HFFc6 (cell line): ENCODE measurements around the gene LCA5L. TPM values are rescaled to one million over a fixed set of nuclear protein-coding genes. Genes with fewer than 3 reads are reported as not detected.
A peak's percentile ranks its signal among the peaks of the same experiment; 100 is the strongest.

Experiments used
- DNase-seq: peaks from one replicate; pipeline ENCODE4 v3.0.0-alpha.2; 2018
- H3K27ac Mint-ChIP-seq: 2 replicates; pipeline ENCODE4 v1.8.0; 2020; ENCODE audit warnings: mild to moderate bottlenecking, mixed read lengths
- H3K27me3 Mint-ChIP-seq: 2 replicates; pipeline ENCODE4 v1.8.0; 2021; ENCODE audit warnings: mild to moderate bottlenecking, moderate library complexity, mixed read lengths; ENCODE audit not compliant: insufficient read depth
- H3K36me3 Mint-ChIP-seq: 2 replicates; pipeline ENCODE4 v1.8.0; 2021; ENCODE audit warnings: low read depth, mixed read lengths
- H3K4me1 Mint-ChIP-seq: 2 replicates; pipeline ENCODE4 v1.8.0; 2020; ENCODE audit warnings: low read depth, mixed read lengths
- H3K4me3 Mint-ChIP-seq: 2 replicates; pipeline ENCODE4 v1.8.0; 2020; ENCODE audit warnings: mild to moderate bottlenecking, moderate library complexity, mixed read lengths
- H3K9me3 Mint-ChIP-seq: 2 replicates; pipeline ENCODE4 v1.8.0; 2020; ENCODE audit warnings: mild to moderate bottlenecking, mixed read lengths
- long read RNA-seq: library from polyadenylated mRNA; unstranded; transcript quantifications from one replicate; pipeline ENCODE4 v2.0.0, GENCODE V29; 2019
- total RNA-seq, 6 experiments: library from RNA; stranded (reverse); fragmentation: NEBNext Ultra II Directional; extraction: Animal tissue kit (Norgen Biotek cat#: 25700); gene quantifications; 2 replicates in 1 of 6; 3 replicates in 5 of 6; pipeline ENCODE4 v1.2.3, GENCODE V29; 2021
- TF ChIP-seq, protein P1 (sequence below): fragments of 200-600 bp; sonication (generic); IDR thresholded peaks from 2 replicates; pipeline ENCODE4 v1.5.0; 2021; ENCODE audit warnings: antibody characterized with exemption, mild to moderate bottlenecking

LCA5L gene
- 1 to 10 TPM in 2 of 6 experiments, under 1 TPM in 4; 0.73 to 1.4 (median 0.86) TPM for total RNA-seq
- long read RNA-seq, partial matches to known transcripts = 0 of 3 reads
- long read RNA-seq, other reads (novel, unspliced or antisense) = 2 of 3 reads

DNA sequence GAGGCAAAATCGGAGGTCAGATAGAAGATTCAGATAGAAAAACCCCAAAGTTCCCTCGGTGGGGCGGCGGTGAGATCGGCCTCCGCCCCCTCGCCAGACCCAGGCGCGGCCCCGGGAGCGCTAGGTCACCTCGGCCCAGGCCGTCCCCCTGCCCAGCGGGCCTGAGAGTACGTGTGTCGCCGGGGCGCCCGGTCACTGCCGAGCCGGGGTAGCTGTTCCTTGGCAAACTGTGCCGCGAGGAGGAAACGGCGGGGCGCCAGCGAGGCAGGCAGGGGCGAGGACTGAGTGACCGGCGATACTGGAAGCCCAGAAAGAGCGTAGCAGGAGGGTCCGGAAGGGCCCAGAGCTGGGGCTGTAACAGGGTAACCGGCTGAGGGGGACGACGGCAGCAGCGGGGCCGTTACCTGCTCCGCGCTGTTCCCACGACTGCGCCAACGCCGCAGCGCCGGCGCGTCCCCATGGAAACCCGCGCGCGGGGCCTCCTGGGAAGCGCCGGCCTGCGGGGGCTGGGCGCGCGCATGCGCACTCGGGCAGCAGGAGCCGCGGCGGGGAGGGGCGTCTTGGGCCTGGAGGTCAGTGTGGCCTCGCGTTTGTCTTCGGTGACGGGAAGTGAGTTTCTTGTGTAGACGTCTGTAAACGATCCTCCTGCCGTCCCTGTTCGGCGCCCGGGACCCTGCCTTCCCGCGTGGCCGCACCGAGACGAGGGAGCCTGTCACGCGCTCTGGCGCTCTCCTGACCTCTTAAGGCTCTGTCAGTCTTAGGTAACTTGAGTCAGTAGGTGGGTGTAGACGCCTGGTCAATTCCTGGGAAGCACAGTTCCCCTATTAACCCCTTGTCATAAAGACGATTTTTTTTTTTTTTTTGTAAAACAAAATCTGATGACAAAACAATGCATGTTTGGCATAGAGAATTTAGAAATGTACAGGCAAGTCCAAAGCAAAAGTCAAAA, at the start of gene LCA5L:
Gene LCA5L, minus strand, starts transcription at position 458 of the 949 bp plus-strand sequence. CDS start 17,285 bp downstream, outside the sequence.
- Mint-ChIP-seq H3K27me3 (peaks cover 5% of the 10 kb centered on the region), H3K27ac (peak within 1 kb of the TSS; percentile 94), H3K9me3 (no peaks in the 10 kb centered on the region), H3K4me1 (peaks cover 16% of the 10 kb centered on the region), H3K36me3 (no peaks in the 10 kb centered on the region), H3K4me3 (peak within 1 kb of the TSS; percentile 94)
- peak; percentile 82 for DNase-seq
- TF ChIP-seq, protein P1, sequence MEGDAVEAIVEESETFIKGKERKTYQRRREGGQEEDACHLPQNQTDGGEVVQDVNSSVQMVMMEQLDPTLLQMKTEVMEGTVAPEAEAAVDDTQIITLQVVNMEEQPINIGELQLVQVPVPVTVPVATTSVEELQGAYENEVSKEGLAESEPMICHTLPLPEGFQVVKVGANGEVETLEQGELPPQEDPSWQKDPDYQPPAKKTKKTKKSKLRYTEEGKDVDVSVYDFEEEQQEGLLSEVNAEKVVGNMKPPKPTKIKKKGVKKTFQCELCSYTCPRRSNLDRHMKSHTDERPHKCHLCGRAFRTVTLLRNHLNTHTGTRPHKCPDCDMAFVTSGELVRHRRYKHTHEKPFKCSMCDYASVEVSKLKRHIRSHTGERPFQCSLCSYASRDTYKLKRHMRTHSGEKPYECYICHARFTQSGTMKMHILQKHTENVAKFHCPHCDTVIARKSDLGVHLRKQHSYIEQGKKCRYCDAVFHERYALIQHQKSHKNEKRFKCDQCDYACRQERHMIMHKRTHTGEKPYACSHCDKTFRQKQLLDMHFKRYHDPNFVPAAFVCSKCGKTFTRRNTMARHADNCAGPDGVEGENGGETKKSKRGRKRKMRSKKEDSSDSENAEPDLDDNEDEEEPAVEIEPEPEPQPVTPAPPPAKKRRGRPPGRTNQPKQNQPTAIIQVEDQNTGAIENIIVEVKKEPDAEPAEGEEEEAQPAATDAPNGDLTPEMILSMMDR = peak; percentile 42

DNA sequence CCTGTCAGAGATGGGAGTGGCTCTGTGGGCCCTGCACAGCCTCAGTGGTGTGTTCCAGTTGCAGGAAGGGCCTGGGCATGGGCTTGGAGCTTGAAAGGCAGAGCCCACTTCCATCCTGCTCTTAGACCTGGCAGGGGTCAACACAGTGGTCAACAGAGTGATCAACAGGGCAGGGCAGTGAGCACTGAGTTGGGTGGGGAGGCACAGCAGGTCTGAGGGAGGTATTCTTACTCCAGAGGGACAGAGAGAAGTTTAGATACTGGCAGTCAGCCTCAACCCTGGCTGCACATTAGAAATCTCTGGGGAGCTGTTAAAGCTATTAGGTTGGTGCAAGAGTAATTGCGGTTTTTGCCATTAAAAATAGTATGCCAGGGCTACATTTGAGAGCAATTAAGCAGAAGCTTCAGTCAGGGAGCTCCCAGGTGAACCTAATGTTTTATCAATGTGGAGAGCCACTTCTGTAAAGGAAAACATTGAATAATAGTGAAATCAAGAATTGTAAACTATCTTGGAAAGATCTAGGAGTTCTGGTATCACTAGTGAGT, 43.9 kb upstream of the LCA5L start:
- TF ChIP-seq, protein P1 = no peak
- peaks cover 10% of the 10 kb centered on the region; the same call in 1 of the 2 replicates for H3K27me3 Mint-ChIP-seq
- DNase-seq = no peak
- H3K27ac Mint-ChIP-seq = no peak overlapping the region
- peaks cover 6% of the 10 kb centered on the region; the same call in 1 of the 2 replicates for H3K9me3 Mint-ChIP-seq
- H3K36me3 Mint-ChIP-seq = no peaks in the 10 kb centered on the region
- no peak overlapping the region for H3K4me3 Mint-ChIP-seq
- peaks cover 4% of the 10 kb centered on the region; the same call in 1 of the 2 replicates for H3K4me1 Mint-ChIP-seq

DNA sequence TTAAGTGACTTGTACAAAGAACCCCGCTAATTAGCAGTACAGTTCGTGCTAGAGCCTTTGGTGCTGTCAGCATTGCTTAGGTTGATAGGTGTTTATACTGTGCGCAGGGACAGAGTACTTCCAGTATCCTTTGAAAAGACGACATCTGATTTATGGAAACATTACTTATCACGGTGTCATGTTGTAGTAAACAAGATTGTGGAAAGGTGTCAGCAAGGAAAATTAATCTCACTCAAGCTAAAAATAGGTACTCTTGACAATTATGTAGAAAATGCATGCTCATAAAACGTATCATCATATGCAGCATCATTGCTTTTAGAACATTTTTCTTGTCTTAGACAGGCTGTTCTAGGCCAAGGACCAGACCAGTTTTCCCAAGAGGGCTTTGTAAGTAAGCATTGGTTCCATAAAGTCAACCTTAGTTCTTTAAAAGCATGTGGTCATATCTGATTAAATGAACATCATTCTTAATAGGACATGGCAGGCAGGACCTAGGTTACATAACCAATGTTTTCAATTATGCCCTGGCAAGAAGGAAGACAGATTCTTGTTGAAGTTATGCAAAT, 39.2 kb upstream of the LCA5L start:
- no peak overlapping the region for H3K4me3 Mint-ChIP-seq
- TF ChIP-seq, protein P1 = no peak
- no peak overlapping the region for H3K27ac Mint-ChIP-seq
- H3K36me3 Mint-ChIP-seq = no peaks in the 10 kb centered on the region
- H3K9me3 Mint-ChIP-seq = no peaks in the 10 kb centered on the region
- no peak for DNase-seq
- peaks cover 17% of the 10 kb centered on the region for H3K27me3 Mint-ChIP-seq
- H3K4me1 Mint-ChIP-seq = peaks cover 14% of the 10 kb centered on the region

DNA sequence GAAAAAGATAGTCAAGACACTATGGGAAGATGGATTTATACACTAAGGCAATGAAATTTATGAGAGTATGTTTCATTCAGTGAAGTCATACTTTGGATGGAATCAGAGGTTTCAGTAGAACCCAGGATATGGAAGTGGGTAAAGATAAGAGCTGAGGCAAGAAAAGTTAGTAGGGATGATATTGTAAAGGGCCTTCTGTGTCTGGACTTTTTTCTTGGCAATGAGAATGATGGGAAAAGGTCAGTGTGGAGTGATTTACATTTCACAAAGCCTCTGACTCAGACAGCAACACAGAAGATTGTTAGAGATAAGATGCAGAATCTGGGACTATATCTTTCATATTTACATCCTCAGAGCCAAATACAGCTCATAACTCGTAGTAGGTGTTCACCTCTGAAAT, 38.3 kb upstream of the LCA5L start:
- Mint-ChIP-seq H3K4me1 (peaks cover 14% of the 10 kb centered on the region), H3K27me3 (peaks cover 16% of the 10 kb centered on the region), H3K9me3 (no peaks in the 10 kb centered on the region), H3K27ac (no peak overlapping the region), H3K4me3 (no peak overlapping the region), H3K36me3 (no peaks in the 10 kb centered on the region)
- peak; percentile 15 for DNase-seq
- TF ChIP-seq, protein P1 = no peak

DNA sequence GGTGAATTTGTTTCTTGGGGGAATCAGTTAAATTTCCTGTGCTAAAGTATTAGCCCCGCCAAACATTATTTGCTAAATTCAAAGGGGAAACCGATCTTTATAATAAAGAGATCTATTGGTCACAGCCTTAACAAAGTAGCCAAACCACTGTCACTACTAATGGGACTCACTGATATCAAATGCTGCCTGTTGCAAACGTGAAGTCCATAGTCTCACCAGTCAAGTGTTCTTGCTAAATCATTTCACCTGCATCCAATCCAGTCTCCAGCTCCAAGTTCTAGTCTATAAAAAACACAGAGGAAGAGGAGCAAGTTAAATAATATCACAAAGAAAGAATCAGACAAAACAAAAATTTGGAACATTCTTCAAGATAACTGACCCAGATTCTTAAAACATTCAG, 36.3 kb upstream of the LCA5L start:
- Mint-ChIP-seq H3K4me1 (peaks cover 14% of the 10 kb centered on the region), H3K4me3 (no peak overlapping the region), H3K36me3 (no peaks in the 10 kb centered on the region), H3K27me3 (peaks cover 8% of the 10 kb centered on the region), H3K9me3 (no peaks in the 10 kb centered on the region), H3K27ac (no peak overlapping the region)
- TF ChIP-seq, protein P1 = no peak
- no peak for DNase-seq
